HEK293 (cell line): ENCODE data around the gene RTCB.

ENCODE experiments used
- CTCF ChIA-PET: fragments of 350-600 bp; formaldehyde crosslinking; extraction: SDS; loops from one replicate; lab custom pipeline; 2021; ENCODE audit warnings: antibody characterized with exemption; lab: Yijun Ruan, JAX
- POLR2A ChIA-PET: fragments of 300-600 bp; formaldehyde crosslinking; extraction: SDS; loops from one replicate; lab custom pipeline; 2020; ENCODE audit warnings: antibody characterized with exemption, inconsistent platforms; lab: Yijun Ruan, JAX
- H3K27ac ChIP-seq: fragments of 200-500 bp; sonication (Bioruptor generic); 2 replicates; pipeline ENCODE4 v1.5.1; 2014; ENCODE audit warnings: low read depth, low read length, control low read depth, inconsistent platforms; ENCODE audit errors: extremely low read depth
- H3K36me3 ChIP-seq, 2 experiments: fragments of 200-500 bp in 1 of 2; sonication (Bioruptor generic) in 1 of 2; 1 replicate in 1 of 2; 2 replicates in 1 of 2; pipeline ENCODE4 v1.5.1; 2014 to 2017; ENCODE audit warnings: inconsistent platforms in 2 of 2, low read length in 2 of 2; ENCODE audit not compliant: control insufficient read depth in 2 of 2, insufficient read depth in 1 of 2
- H3K4me1 ChIP-seq: fragments of 200-500 bp; sonication (Bioruptor generic); 2 replicates; pipeline ENCODE4 v1.5.1; 2014; ENCODE audit warnings: mild to moderate bottlenecking, low read length, inconsistent platforms; ENCODE audit not compliant: control insufficient read depth, insufficient read depth
- H3K4me3 ChIP-seq: 2 replicates; pipeline ENCODE4 v1.5.1; 2011; ENCODE audit warnings: low read depth, mild to moderate bottlenecking, control low read depth, low read length, moderate library complexity
- H3K9me3 ChIP-seq: fragments of 200-500 bp; sonication (Bioruptor generic); 2 replicates; pipeline ENCODE4 v1.5.1; 2014; ENCODE audit warnings: low read depth, low read length, inconsistent platforms; ENCODE audit not compliant: control insufficient read depth, insufficient read depth
- KLF7 ChIP-seq: fragments of 450-650 bp; formaldehyde crosslinking; IDR thresholded peaks from 2 replicates; pipeline ENCODE4 v1.5.1; 2016; ENCODE audit warnings: missing biosample characterization, missing genetic modification characterization, borderline replicate concordance
- PRDM1 ChIP-seq: fragments of 450-650 bp; formaldehyde crosslinking; IDR thresholded peaks from 2 replicates; pipeline ENCODE4; 2016; ENCODE audit warnings: missing biosample characterization, missing genetic modification characterization
- SP7 ChIP-seq: fragments of 450-650 bp; formaldehyde crosslinking; IDR thresholded peaks from 2 replicates; pipeline ENCODE4 v1.5.1; 2016; ENCODE audit warnings: missing biosample characterization, missing genetic modification characterization
- YY1 ChIP-seq: fragments of 450-650 bp; formaldehyde crosslinking; IDR thresholded peaks from 2 replicates; pipeline ENCODE4 v1.5.1; 2018; ENCODE audit warnings: missing biosample characterization, missing genetic modification characterization
- ZBTB17 ChIP-seq: fragments of 450-650 bp; formaldehyde crosslinking; IDR thresholded peaks from 2 replicates; pipeline ENCODE4 v1.5.1; 2016; ENCODE audit warnings: missing biosample characterization, missing genetic modification characterization
- ZNF148 ChIP-seq: fragments of 450-650 bp; formaldehyde crosslinking; IDR thresholded peaks from 2 replicates; pipeline ENCODE4 v1.5.0; 2017; ENCODE audit warnings: missing biosample characterization, missing genetic modification characterization, borderline replicate concordance
- ZNF169 ChIP-seq: fragments of 450-650 bp; formaldehyde crosslinking; IDR thresholded peaks from 2 replicates; pipeline ENCODE4 v1.5.1; 2016; ENCODE audit warnings: missing biosample characterization, missing genetic modification characterization
- ZNF24 ChIP-seq: fragments of 450-650 bp; formaldehyde crosslinking; IDR thresholded peaks from 2 replicates; pipeline ENCODE4 v1.5.1; 2016; ENCODE audit warnings: missing biosample characterization, missing genetic modification characterization
- ZNF341 ChIP-seq: fragments of 450-650 bp; formaldehyde crosslinking; IDR thresholded peaks from 2 replicates; pipeline ENCODE4; 2016; ENCODE audit warnings: low read depth, missing biosample characterization, missing genetic modification characterization
- ZNF398 ChIP-seq: fragments of 450-650 bp; formaldehyde crosslinking; IDR thresholded peaks from 2 replicates; pipeline ENCODE4 v1.5.1; 2017; ENCODE audit warnings: missing biosample characterization, missing genetic modification characterization
- ZNF449 ChIP-seq: fragments of 450-650 bp; formaldehyde crosslinking; IDR thresholded peaks from 2 replicates; pipeline ENCODE4 v1.5.1; 2017; ENCODE audit warnings: missing biosample characterization, mild to moderate bottlenecking, missing genetic modification characterization, moderate library complexity
- ZNF544 ChIP-seq: fragments of 450-650 bp; formaldehyde crosslinking; IDR thresholded peaks from 2 replicates; pipeline ENCODE4 v1.5.0; 2017; ENCODE audit warnings: missing biosample characterization, missing genetic modification characterization
- ZNF561 ChIP-seq: fragments of 450-650 bp; IDR thresholded peaks from 2 replicates; pipeline ENCODE4 v1.5.1; 2018; ENCODE audit warnings: missing biosample characterization, missing genetic modification characterization, borderline replicate concordance
- ZNF596 ChIP-seq: fragments of 450-650 bp; IDR thresholded peaks from 2 replicates; pipeline ENCODE4 v1.5.0; 2018; ENCODE audit warnings: missing biosample characterization, mild to moderate bottlenecking, missing genetic modification characterization, moderate library complexity
- ZNF600 ChIP-seq: fragments of 450-650 bp; formaldehyde crosslinking; IDR thresholded peaks from 2 replicates; pipeline ENCODE4 v1.5.1; 2016; ENCODE audit warnings: missing biosample characterization, missing genetic modification characterization
- ZNF610 ChIP-seq: fragments of 450-650 bp; formaldehyde crosslinking; IDR thresholded peaks from 2 replicates; pipeline ENCODE4 v1.5.1; 2016; ENCODE audit warnings: missing biosample characterization, missing genetic modification characterization, borderline replicate concordance
- ZNF639 ChIP-seq: fragments of 450-650 bp; formaldehyde crosslinking; IDR thresholded peaks from 2 replicates; pipeline ENCODE4 v1.5.1; 2016; ENCODE audit warnings: missing biosample characterization, missing genetic modification characterization
- ZNF654 ChIP-seq: fragments of 450-650 bp; formaldehyde crosslinking; IDR thresholded peaks from 2 replicates; pipeline ENCODE4 v1.5.1; 2016; ENCODE audit warnings: low read depth, missing biosample characterization, missing genetic modification characterization
- ZSCAN18 ChIP-seq: fragments of 450-650 bp; formaldehyde crosslinking; IDR thresholded peaks from 2 replicates; pipeline ENCODE4 v1.5.1; 2016; ENCODE audit warnings: missing biosample characterization, missing genetic modification characterization
- ZSCAN5A ChIP-seq: fragments of 450-650 bp; formaldehyde crosslinking; IDR thresholded peaks from 2 replicates; pipeline ENCODE4 v1.5.1; 2016; ENCODE audit warnings: missing biosample characterization, missing genetic modification characterization

RTCB gene

GRCh38 chr22:32407936-32408335 is 4.1 kb downstream of the RTCB start:
- no peak for TF ChIP-seq ZNF596 (tag by site-specific recombination)
- CTCF ChIA-PET, result no interaction called here
- Histone ChIP-seq H3K4me3 (no peak overlapping the region), H3K27ac (no peak overlapping the region), H3K36me3 (peaks cover 62 to 63% of the 10 kb centered on the region in 2 experiments), H3K9me3 (no peaks in the 10 kb centered on the region), H3K4me1 (no peaks in the 10 kb centered on the region; the same call in 1 of the 2 replicates)
- POLR2A ChIA-PET, result no interaction called here

- POLR2A ChIA-PET, result no interaction called here
- Histone ChIP-seq H3K27ac (no peak overlapping the region), H3K36me3 (peaks cover 64 to 66% of the 10 kb centered on the region in 2 experiments), H3K4me3 (no peak overlapping the region), H3K4me1 (no peaks in the 10 kb centered on the region; the same call in 1 of the 2 replicates), H3K9me3 (no peaks in the 10 kb centered on the region)
- TF ChIP-seq ZNF654 (tag by site-specific recombination) (no peak), PRDM1 (tag by site-specific recombination) (0 out of 2 replicates have a peak, but pooled peaks have one; percentile 39)
- CTCF ChIA-PET, result no interaction called here
Observed at GRCh38 chr22:32407312-32407711, 4.7 kb downstream of the RTCB start.

- CTCF ChIA-PET, result interaction anchor here (0.7 to 1.1 kb wide), 2 partner anchors 9 to 47 kb away, joined by 3 to 4 read pairs; no protein-coding TSS in a partner anchor
- H3K36me3 ChIP-seq, result peaks cover 75 to 93% of the 10 kb centered on the region in 2 experiments
- POLR2A ChIA-PET, result no interaction called here
- H3K9me3 ChIP-seq, result no peaks in the 10 kb centered on the region
- H3K4me3 ChIP-seq, result no peak overlapping the region
- no peaks in the 10 kb centered on the region for H3K4me1 ChIP-seq
- H3K27ac ChIP-seq, result no peak overlapping the region
- TF ChIP-seq SP7 (tag by site-specific recombination) (no peak), ZNF24 (tag by site-specific recombination) (no peak), ZNF561 (tag by site-specific recombination) (no peak), ZSCAN18 (tag by site-specific recombination) (no peak), ZSCAN5A (tag by site-specific recombination) (no peak), ZNF449 (no peak), ZNF610 (no peak), ZNF169 (tag by site-specific recombination) (no peak), ZNF341 (tag by site-specific recombination) (no peak), ZNF639 (tag by site-specific recombination) (no peak), ZNF398 (tag by site-specific recombination) (no peak), ZBTB17 (tag by site-specific recombination) (no peak), ZNF544 (tag by site-specific recombination) (no peak), YY1 (no peak), ZNF148 (no peak), KLF7 (tag by site-specific recombination) (no peak), ZNF600 (no peak)
Observed at GRCh38 chr22:32404021-32404420, 8.0 kb downstream of the RTCB start.
